WERI-Rb-1 (cell line): ENCODE data around the gene PRR5.

Source experiments
- DNase-seq: peaks from one replicate; pipeline ENCODE4 v3.0.0-alpha.2; 2020
- H3K27ac ChIP-seq: fragments of 250-450 bp; sonication (Bioruptor Pico); 2 replicates; pipeline ENCODE4 v1.5.1; 2020; ENCODE audit warnings: mild to moderate bottlenecking, moderate library complexity
- H3K27me3 ChIP-seq: fragments of 250-450 bp; sonication (Bioruptor Pico); 2 replicates; pipeline ENCODE4 v1.5.1; 2021; ENCODE audit warnings: mild to moderate bottlenecking, low read depth, moderate library complexity; ENCODE audit not compliant: insufficient read depth, severe bottlenecking
- H3K36me3 ChIP-seq: fragments of 250-450 bp; sonication (Bioruptor Pico); 2 replicates; pipeline ENCODE4 v1.5.1; 2020; ENCODE audit warnings: mild to moderate bottlenecking, moderate library complexity
- H3K4me3 ChIP-seq: 2 replicates; pipeline ENCODE4 v1.5.1; 2011; ENCODE audit warnings: low read depth, mild to moderate bottlenecking, control low read depth, low read length
- H3K9me3 ChIP-seq: fragments of 250-450 bp; sonication (Bioruptor Pico); 2 replicates; pipeline ENCODE4 v1.5.1; 2021; ENCODE audit warnings: mild to moderate bottlenecking, moderate library complexity; ENCODE audit not compliant: severe bottlenecking
- CTCF ChIP-seq: IDR thresholded peaks from 2 replicates; pipeline ENCODE4 v1.5.1; 2011; ENCODE audit warnings: low read depth, mild to moderate bottlenecking, control low read depth, inconsistent platforms, low read length

The PRR5 gene

GRCh38 chr22:44753189-44754042 lies 51.4 kb downstream of the PRR5 start:
- Histone ChIP-seq H3K9me3 (peaks cover 3% of the 10 kb centered on the region), H3K36me3 (no peaks in the 10 kb centered on the region), H3K27me3 (no peaks in the 10 kb centered on the region), H3K27ac (no peak overlapping the region), H3K4me3 (no peak overlapping the region)
- no peak for TF ChIP-seq CTCF
- no peak for DNase-seq

- Histone ChIP-seq H3K27me3 (no peaks in the 10 kb centered on the region), H3K36me3 (no peaks in the 10 kb centered on the region), H3K4me3 (no peak overlapping the region), H3K9me3 (peaks cover 3% of the 10 kb centered on the region), H3K27ac (no peak overlapping the region)
- no peak for DNase-seq
- no peak for TF ChIP-seq CTCF
Observed at GRCh38 chr22:44754998-44755397, 53.0 kb downstream of the PRR5 start.

- Histone ChIP-seq H3K9me3 (peaks cover 3% of the 10 kb centered on the region), H3K27me3 (no peaks in the 10 kb centered on the region), H3K27ac (no peak overlapping the region), H3K4me3 (no peak overlapping the region), H3K36me3 (no peaks in the 10 kb centered on the region)
- no peak for DNase-seq
- no peak for TF ChIP-seq CTCF
Observed at GRCh38 chr22:44755417-44755816, 53.4 kb downstream of the PRR5 start.

- DNase-seq, result no peak
- H3K36me3 ChIP-seq, result no peaks in the 10 kb centered on the region
- no peak overlapping the region for H3K4me3 ChIP-seq
- no peaks in the 10 kb centered on the region for H3K27me3 ChIP-seq
- TF ChIP-seq CTCF, result no peak
- no peaks in the 10 kb centered on the region for H3K9me3 ChIP-seq
- H3K27ac ChIP-seq, result no peak overlapping the region
Observed at GRCh38 chr22:44755956-44756361, 54.0 kb downstream of the PRR5 start.

GRCh38 chr22:44758344-44758973 lies 56.5 kb downstream of the PRR5 start:
- H3K27me3 ChIP-seq, result no peaks in the 10 kb centered on the region
- TF ChIP-seq CTCF, result no peak
- no peak overlapping the region for H3K27ac ChIP-seq
- H3K4me3 ChIP-seq, result no peak overlapping the region
- DNase-seq, result no peak
- no peaks in the 10 kb centered on the region for H3K36me3 ChIP-seq
- H3K9me3 ChIP-seq, result no peaks in the 10 kb centered on the region
